Endothelial cell of umbilical vein (primary cell): ENCODE data around the gene CELF5. TPM values are rescaled to one million over a fixed set of nuclear protein-coding genes. Genes with fewer than 3 reads are reported as not detected.

Source experiments
- BruUV-seq: library from RNA; stranded (reverse); fragments of 400-500 nt; replicated peaks from 2 replicates; lab custom pipeline; 2021; lab: Mats Ljungman, UMichigan
- CTCF ChIA-PET: fragments of 300-600, 350-600 bp; sonication (Branson Sonifier 250); formaldehyde crosslinking; loops from one replicate; lab custom pipeline; 2021; ENCODE audit warnings: antibody characterized with exemption, inconsistent platforms; lab: Charles Lee
- POLR2A ChIA-PET: fragments of 300-600, 350-600 bp; sonication (Branson Sonifier 250); formaldehyde crosslinking; loops from one replicate; lab custom pipeline; 2021; ENCODE audit warnings: antibody characterized with exemption, inconsistent platforms; lab: Charles Lee
- DNase-seq: peaks from one replicate; pipeline ENCODE4 v3.0.0-alpha.2; 2011; ENCODE audit warnings: low read depth, low spot score
- FAIRE-seq: peaks from 2 replicates; lab custom pipeline; 2011; peaks lifted over from hg19 to GRCh38; lab: Jason Lieb, UNC
- H2AFZ ChIP-seq: 2 replicates; pipeline ENCODE4 v1.6.0; 2012; ENCODE audit warnings: low read depth, low read length, control low read depth, inconsistent platforms
- H3K27ac ChIP-seq: 2 replicates; pipeline ENCODE4 v1.5.1; 2011; ENCODE audit warnings: low read depth, mild to moderate bottlenecking, control low read depth, low read length, moderate library complexity; ENCODE audit not compliant: insufficient read depth
- H3K27me3 ChIP-seq, 2 experiments: 2 replicates each; pipeline versions ENCODE4 v1.6.0 to v1.6.1; 2011; ENCODE audit warnings: low read length in 2 of 2, mixed read lengths in 1 of 2; ENCODE audit not compliant: control insufficient read depth in 2 of 2, insufficient read depth in 2 of 2
- H3K36me3 ChIP-seq, 2 experiments: 2 replicates in 1 of 2; 3 replicates in 1 of 2; pipeline ENCODE4 v1.5.1; 2011; ENCODE audit warnings: low read length in 2 of 2, mild to moderate bottlenecking in 1 of 2, moderate library complexity in 1 of 2; ENCODE audit not compliant: control insufficient read depth in 2 of 2, insufficient read depth in 2 of 2; ENCODE audit errors: extremely low read depth in 1 of 2
- H3K4me1 ChIP-seq: 3 replicates; pipeline ENCODE4 v1.5.1; 2011; ENCODE audit warnings: mild to moderate bottlenecking, low read length; ENCODE audit not compliant: control insufficient read depth, insufficient read depth; ENCODE audit errors: extremely low read depth
- H3K4me2 ChIP-seq: 2 replicates; pipeline ENCODE4 v1.6.1; 2011; ENCODE audit warnings: low read length, control low read depth, mixed read lengths; ENCODE audit not compliant: insufficient read depth
- H3K4me3 ChIP-seq, 3 experiments: fragments of 200-600 bp in 1 of 3; sonication (generic), shearing (Covaris generic) in 1 of 3; replicated peaks in 1 of 3; 2 replicates each; pipeline ENCODE4 v1.5.1; 2011 to 2016; ENCODE audit warnings: control low read depth in 3 of 3, low read length in 3 of 3, mild to moderate bottlenecking in 2 of 3, inconsistent platforms in 1 of 3, low read depth in 1 of 3, moderate library complexity in 1 of 3; ENCODE audit not compliant: insufficient read depth in 1 of 3
- H3K79me2 ChIP-seq: 2 replicates; pipeline ENCODE4 v1.6.0; 2012; ENCODE audit warnings: low read length, inconsistent platforms; ENCODE audit not compliant: control insufficient read depth, insufficient read depth
- H3K9ac ChIP-seq: replicated peaks from 2 replicates; pipeline ENCODE3; 2011; ENCODE audit warnings: low read length, control low read depth; ENCODE audit not compliant: insufficient read depth; ENCODE audit errors: extremely low read depth
- H3K9me1 ChIP-seq: replicated peaks from 3 replicates; pipeline ENCODE4 v1.6.0; 2011; ENCODE audit warnings: mild to moderate bottlenecking, low read length; ENCODE audit not compliant: control insufficient read depth, insufficient read depth; ENCODE audit errors: extremely low read depth
- H3K9me3 ChIP-seq: replicated peaks from 2 replicates; pipeline ENCODE4 v1.5.1; 2012; ENCODE audit warnings: low read length, inconsistent platforms; ENCODE audit not compliant: control insufficient read depth, insufficient read depth
- H4K20me1 ChIP-seq: replicated peaks from 2 replicates; pipeline ENCODE3; 2011; ENCODE audit warnings: mild to moderate bottlenecking, low read length; ENCODE audit not compliant: control insufficient read depth, insufficient read depth; ENCODE audit errors: extremely low read depth
- GATA2 ChIP-seq: IDR thresholded peaks from 2 replicates; pipeline ENCODE4 v1.7.0; 2011; ENCODE audit warnings: low read depth, mild to moderate bottlenecking, moderate library complexity, mixed read lengths, low read length; ENCODE audit not compliant: insufficient read length, insufficient read depth
- MAX ChIP-seq: IDR thresholded peaks from 2 replicates; pipeline ENCODE4 v1.6.1; 2011; ENCODE audit not compliant: insufficient read depth, insufficient read length
- dilution Hi-C: fragments of 300-500 bp; cut with MboI; formaldehyde crosslinking; loops from one replicate; pipeline ENCODE4 v1.15.0; 2019; ENCODE audit warnings: low sequenced_read_pairs; ENCODE audit not compliant: extremely low pct_ligation_motif_present
- intact Hi-C: fragments of 100-400 bp; cut with micrococcal nuclease; formaldehyde crosslinking; loops from one replicate; pipeline ENCODE4 v1.10.0; 2022
- polyA plus RNA-seq, 4 experiments: library from polyadenylated mRNA; depleted of rRNA in 3 of 4; stranded (reverse) in 3 of 4; unstranded in 1 of 4; fragments of >200 nt; gene quantifications; 2 replicates each; pipeline versions ENCODE4 v1.2.1 to v1.2.3, GENCODE V29; 2011 to 2012; ENCODE audit warnings: missing spikeins in 1 of 4
- total RNA-seq: library from RNA; stranded (reverse); gene quantifications from 2 replicates; pipeline ENCODE4 v1.2.3, GENCODE V29; 2021

Gene CELF5
- total and polyA plus RNA-seq, 2 donors (not counting 3 experiments of a cell fraction or from before 2014, with no cell fraction given): not detected

- H3K27ac ChIP-seq: no peak overlapping the region
- dilution Hi-C loops: no loop called here
- no peak for TF ChIP-seq GATA2
- BruUV-seq: no TSS peak
- no peaks in the 10 kb centered on the region for H3K79me2 ChIP-seq
- no peak for DNase-seq
- no peaks in the 10 kb centered on the region for H3K9me1 ChIP-seq
- peaks cover 20 to 23% of the 10 kb centered on the region in 2 experiments for H3K27me3 ChIP-seq
- H4K20me1 ChIP-seq: no peaks in the 10 kb centered on the region
- no peak overlapping the region for H2AFZ ChIP-seq
- intact Hi-C loops: no loop called here
- CTCF ChIA-PET: no interaction called here
- POLR2A ChIA-PET: no interaction called here
- H3K36me3 ChIP-seq: no peaks in the 10 kb centered on the region
- FAIRE-seq: no peak
- H3K4me3 ChIP-seq: no peak overlapping the region
- H3K4me1 ChIP-seq: no peaks in the 10 kb centered on the region
- no peaks in the 10 kb centered on the region for H3K9me3 ChIP-seq
- H3K4me2 ChIP-seq: no peak overlapping the region
- no peak overlapping the region for H3K9ac ChIP-seq
These were observed 1.2 kb downstream of the CELF5 start for GRCh38 chr19:3225677-3226093.

GRCh38 chr19:3227054-3227626 is 2.7 kb downstream of the CELF5 start:
- H3K9me3 ChIP-seq: no peaks in the 10 kb centered on the region
- H3K9me1 ChIP-seq: no peaks in the 10 kb centered on the region
- no peak overlapping the region for H3K4me3 ChIP-seq
- no peak overlapping the region for H3K4me2 ChIP-seq
- BruUV-seq: no TSS peak
- no peaks in the 10 kb centered on the region for H4K20me1 ChIP-seq
- H3K79me2 ChIP-seq: no peaks in the 10 kb centered on the region
- H3K36me3 ChIP-seq: no peaks in the 10 kb centered on the region
- no peak overlapping the region for H2AFZ ChIP-seq
- no peak for DNase-seq
- FAIRE-seq: no peak
- TF ChIP-seq GATA2: no peak
- TF ChIP-seq MAX: no peak
- no peak overlapping the region for H3K9ac ChIP-seq
- H3K27ac ChIP-seq: no peak overlapping the region
- dilution Hi-C loops (no loop called here), intact Hi-C loops (no loop called here)
- H3K27me3 ChIP-seq: peaks cover 20 to 23% of the 10 kb centered on the region in 2 experiments
- H3K4me1 ChIP-seq: no peaks in the 10 kb centered on the region
- CTCF ChIA-PET: no interaction called here
- POLR2A ChIA-PET: no interaction called here
